ENCODE measurements around the gene KCNIP3.
"Not testable (repeated sequence)": the region's sequence is repeated elsewhere in the genome, so short reads cannot be mapped to it uniquely, and the experiment has no call there.

Gene KCNIP3

GRCh38 chr2:95349568-95350322, 52.6 kb downstream of the KCNIP3 start:
- DNase-seq: no peak

- DNase-seq: no peak
These were observed 53.2 kb downstream of the KCNIP3 start for GRCh38 chr2:95350368-95350767.

GRCh38 chr2:95350774-95351597, 53.8 kb downstream of the KCNIP3 start:
- no peak for DNase-seq

GRCh38 chr2:95351598-95351915, 54.4 kb downstream of the KCNIP3 start:
- no peak for DNase-seq

GRCh38 chr2:95352310-95353054, 55.3 kb downstream of the KCNIP3 start:
- DNase-seq: no peak

GRCh38 chr2:95353055-95353575, 56.0 kb downstream of the KCNIP3 start:
- no peak for DNase-seq

DNA sequence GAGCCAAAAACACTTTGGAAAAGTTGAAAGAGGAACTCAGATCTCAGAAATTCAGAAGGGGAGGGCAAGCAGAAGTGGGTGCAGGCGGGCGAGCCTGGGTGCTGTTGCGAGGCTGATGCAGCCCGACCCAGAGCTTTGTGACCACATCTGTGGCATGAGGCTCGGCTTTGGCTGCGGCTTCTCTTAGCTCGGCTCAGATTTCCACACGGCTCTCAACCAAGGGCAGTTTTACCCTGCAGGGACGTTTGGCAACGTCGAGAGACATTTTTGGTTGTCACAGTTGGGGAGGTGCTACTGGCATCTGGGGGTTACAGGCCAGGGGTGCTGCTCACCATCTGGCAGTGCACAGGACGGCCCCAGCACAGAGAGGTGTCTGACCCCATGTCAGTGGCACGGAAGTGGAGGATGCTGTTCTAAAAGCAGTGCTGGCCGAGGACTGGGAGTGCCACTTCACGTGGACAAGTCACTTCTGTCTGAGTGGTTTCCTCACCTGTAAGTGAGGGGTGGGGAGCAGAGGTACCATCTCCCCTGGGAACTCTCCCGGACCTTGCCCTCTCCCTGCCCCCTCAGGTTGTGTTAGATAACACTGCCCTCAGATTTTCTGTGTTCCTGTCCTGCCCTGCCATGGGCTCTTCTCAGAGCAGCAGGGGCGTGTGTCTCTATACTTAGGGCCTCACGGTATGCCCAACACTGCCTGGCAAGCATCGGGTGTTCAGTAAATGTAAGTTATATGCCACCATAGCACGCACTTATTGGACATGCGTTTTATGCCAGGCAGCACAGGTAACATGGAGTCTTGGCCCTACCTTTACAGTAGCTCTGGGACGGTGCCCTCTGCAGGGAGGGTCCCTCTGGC, 56.7 kb downstream of the KCNIP3 start:
- DNase-seq: no peak

DNA sequence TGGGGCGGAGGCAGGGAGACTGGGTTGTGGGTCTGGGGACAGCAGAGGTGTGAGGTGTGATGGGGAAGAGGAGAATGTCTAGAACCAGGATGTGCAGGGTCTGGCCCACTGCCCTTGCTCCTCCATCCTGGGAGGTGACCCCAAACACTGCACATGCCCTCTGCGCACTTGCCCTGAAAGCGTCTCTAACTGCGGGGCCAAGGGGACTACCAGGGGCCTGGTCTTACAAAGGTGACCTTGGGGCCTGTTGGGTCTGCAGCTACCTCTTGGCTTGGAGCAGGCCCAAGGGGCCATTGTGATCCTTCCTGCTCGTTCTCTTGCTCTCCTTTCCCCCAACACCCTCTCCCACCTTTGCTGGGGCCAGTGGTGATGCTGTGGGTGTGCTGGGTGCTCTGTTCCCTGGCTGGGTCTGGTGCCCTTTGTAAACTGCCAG, 57.3 kb downstream of the KCNIP3 start:
- no peak for DNase-seq

GRCh38 chr2:95354925-95355324, 57.8 kb downstream of the KCNIP3 start:
- DNase-seq: no peak

DNA sequence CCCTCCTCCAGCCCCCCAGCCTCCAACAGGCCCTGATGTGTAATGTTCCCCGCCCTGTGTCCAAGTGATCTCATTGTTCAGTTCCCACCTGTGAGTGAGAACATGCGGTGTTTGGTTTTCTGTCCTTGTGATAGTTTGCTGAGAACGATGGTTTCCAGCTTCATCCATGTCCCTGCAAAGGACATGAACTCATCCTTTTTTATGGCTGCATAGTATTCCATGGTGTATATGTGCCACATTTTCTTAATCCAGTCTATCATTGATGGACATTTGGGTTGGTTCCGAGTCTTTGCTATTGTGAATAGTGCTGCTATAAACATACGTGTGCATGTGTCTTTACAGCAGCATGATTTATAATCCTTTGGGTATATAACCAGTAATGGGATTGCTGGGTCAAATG, 58.3 kb downstream of the KCNIP3 start:
- DNase-seq: not testable (repeated sequence)

GRCh38 chr2:95356821-95357700, 59.9 kb downstream of the KCNIP3 start:
- no peak for DNase-seq

DNA sequence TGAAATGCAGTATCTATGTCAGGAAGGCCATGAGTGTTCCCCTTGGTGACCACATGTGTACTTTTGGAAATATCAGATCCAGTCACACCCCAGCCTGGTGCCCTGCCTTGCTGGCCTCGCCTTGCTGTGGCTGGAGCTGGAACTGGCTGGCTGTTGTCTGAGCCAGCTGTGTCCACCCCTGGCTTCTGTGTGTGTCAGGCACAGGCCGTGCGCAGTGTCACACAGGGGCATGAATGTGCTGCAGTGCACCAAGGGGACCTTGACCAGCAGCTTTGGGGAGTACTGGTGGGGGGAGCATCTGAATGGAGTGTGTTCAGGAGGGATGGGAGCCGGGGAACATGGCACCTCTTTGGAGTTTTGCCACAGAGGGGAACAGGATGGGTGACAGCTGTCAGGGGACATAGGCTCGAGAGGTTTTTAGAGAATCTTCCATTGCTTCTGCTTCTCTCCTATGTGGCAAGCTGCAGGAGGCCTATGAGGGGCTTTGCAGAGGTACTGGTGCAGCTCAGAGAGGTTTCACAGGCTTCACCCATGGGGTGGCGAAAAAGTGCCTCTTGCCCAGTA, 60.7 kb downstream of the KCNIP3 start:
- no peak for DNase-seq

- DNase-seq: no peak
These were observed 61.9 kb downstream of the KCNIP3 start for GRCh38 chr2:95359031-95359430.

- DNase-seq: no peak
These were observed 62.4 kb downstream of the KCNIP3 start for GRCh38 chr2:95359501-95359930.

DNA sequence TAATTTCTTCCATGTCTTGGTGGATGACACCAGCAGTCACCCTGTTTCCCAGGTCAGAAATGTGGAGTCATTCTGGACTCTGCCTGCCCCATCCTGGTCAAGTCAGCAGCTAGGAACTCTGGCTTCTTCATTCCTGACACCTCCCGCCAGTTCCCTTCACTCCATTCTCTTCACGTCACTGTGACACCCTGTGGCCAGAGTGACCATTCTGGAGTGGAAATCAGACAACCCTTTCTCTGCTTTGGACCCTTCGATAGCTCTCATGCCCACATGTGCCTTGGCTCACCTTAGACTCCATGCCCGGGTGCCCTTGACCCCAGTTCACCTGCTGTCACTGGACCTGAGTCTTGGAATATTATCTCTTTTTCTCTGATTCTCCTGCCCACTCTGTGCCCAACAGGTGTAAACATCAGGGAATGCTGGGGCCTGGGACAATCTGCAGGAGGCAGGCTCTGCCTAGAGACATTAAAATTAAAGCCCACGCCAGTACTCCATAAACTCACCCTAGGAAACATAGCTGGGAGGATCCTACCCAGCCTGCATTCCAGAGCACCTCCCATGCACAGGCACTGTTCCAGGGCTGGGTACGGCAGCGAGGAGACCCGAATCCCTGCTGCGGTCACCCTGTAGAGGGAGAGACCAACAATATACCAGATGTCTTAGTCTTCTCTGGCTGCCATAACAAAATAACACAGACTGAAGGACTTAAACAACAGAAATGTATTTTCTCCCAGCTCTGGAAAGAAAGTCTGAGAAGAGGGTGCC, 64.3 kb downstream of the KCNIP3 start:
- DNase-seq: no peak

DNA sequence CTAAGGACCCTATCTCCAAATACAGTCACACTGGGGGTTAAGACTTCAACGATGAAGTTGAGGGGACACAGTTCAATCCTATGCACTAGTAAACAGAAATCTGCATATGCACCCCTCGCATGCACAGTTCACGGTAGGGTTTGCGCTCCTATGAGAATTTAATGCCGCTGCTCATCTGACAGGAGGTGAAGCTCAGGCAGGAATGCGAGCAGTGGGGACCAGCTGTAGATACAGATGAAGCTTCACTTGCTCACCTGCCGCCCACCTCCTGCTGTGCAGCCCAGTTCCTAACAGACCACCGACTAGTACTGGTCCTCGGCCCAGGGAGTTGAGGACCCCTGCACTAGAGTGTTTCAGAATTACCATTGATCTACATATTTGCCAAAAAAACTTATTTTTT, 65.3 kb downstream of the KCNIP3 start:
- DNase-seq: no peak

DNA sequence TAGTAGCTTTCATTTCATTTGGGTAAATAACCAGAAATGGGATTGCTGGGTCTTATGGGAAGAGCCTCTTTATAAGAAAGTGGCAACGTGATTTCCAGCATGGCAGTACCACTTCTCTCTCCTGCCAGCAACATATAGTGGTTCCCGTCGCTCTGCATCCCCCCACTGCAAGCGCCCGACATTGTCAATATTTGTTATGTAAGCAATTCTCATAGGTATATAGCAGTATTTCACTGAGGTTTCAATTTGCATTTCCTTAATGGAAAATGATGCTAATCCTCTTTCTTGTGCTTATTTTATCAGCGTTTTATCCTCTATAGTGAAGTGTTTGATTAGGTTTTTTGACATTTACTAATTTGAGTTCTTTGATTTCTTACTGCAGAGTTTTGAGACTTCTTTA, 69.4 kb downstream of the KCNIP3 start:
- no peak for DNase-seq

- DNase-seq: no peak
These were observed 75.2 kb downstream of the KCNIP3 start for GRCh38 chr2:95372216-95372829.

GRCh38 chr2:95372845-95373244, 75.7 kb downstream of the KCNIP3 start:
- no peak for DNase-seq

DNA sequence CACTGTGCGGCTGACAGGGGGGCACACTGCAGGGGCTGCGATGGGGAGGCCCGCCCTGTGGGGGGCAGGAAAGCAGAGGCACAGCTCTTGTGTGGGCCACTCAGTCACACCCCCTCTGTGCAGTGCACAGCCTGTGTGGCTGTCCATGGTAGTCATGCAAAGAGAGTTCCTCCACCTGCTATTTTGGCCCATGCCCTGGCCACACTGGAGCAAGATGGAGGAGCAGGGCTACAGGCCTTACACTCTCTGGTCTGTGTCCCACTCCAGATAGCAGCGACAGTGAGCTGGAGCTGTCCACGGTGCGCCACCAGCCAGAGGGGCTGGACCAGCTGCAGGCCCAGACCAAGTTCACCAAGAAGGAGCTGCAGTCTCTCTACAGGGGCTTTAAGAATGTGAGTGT, 76.9 kb downstream of the KCNIP3 start:
- DNase-seq: no peak
